Ovary (tissue), 3 donors: ENCODE measurements around the gene BICDL2.

Experiments used
- POLR2A ChIP-seq: fragments of 450-650 bp; IDR thresholded peaks from one replicate; pipeline ENCODE4 v1.6.1; 2017; ENCODE audit warnings: antibody characterized with exemption, mild to moderate bottlenecking, moderate library complexity
- TF ChIP-seq, protein P1 (sequence below), 3 donors: fragments of 450-650 bp in 2 of 3; fragments of 200-600 bp in 1 of 3; IDR thresholded peaks; one replicate each; pipeline versions ENCODE4 v1.5.1 to v1.8.0; 2016 to 2022; ENCODE audit warnings: antibody characterized with exemption in 3 of 3, mild to moderate bottlenecking in 1 of 3
- donor health status: DM: no; HTN: no; CAD: no.

- TF ChIP-seq, protein P1, sequence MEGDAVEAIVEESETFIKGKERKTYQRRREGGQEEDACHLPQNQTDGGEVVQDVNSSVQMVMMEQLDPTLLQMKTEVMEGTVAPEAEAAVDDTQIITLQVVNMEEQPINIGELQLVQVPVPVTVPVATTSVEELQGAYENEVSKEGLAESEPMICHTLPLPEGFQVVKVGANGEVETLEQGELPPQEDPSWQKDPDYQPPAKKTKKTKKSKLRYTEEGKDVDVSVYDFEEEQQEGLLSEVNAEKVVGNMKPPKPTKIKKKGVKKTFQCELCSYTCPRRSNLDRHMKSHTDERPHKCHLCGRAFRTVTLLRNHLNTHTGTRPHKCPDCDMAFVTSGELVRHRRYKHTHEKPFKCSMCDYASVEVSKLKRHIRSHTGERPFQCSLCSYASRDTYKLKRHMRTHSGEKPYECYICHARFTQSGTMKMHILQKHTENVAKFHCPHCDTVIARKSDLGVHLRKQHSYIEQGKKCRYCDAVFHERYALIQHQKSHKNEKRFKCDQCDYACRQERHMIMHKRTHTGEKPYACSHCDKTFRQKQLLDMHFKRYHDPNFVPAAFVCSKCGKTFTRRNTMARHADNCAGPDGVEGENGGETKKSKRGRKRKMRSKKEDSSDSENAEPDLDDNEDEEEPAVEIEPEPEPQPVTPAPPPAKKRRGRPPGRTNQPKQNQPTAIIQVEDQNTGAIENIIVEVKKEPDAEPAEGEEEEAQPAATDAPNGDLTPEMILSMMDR (IDR thresholded peaks at IDR 0.05): no peak
- no peak for TF ChIP-seq POLR2A
Observed at GRCh38 chr16:2981899-2982250, 54.9 kb downstream of the BICDL2 start.
